Measurements from ENCODE around the gene HBA1. TPM values are rescaled to one million over a fixed set of nuclear protein-coding genes. Genes with fewer than 3 reads are reported as not detected.

The HBA1 gene
- total and polyA plus RNA-seq, 2 of the 8 experiments (the other 6 are each of a cell fraction or from before 2014, with no cell fraction given) = 2.3 TPM

GRCh38 chr16:133716-134115 is 42.8 kb upstream of the HBA1 start (continued):
- TF ChIP-seq CHD7 (IDR thresholded peaks at IDR 0.05; ENCODE audit: insufficient replicate concordance, low read length) (no peak), SAP30 (IDR thresholded peaks at IDR 0.05; ENCODE audit: insufficient read depth, insufficient replicate concordance, low read length) (no peak), KDM1A (IDR thresholded peaks at IDR 0.05; ENCODE audit: borderline replicate concordance, low read length) (no peak), CBX5 (IDR thresholded peaks at IDR 0.05; ENCODE audit: low read depth, low read length) (no peak), SIN3A (conservative IDR thresholded peaks at IDR 0.05 in 1 of 2, IDR thresholded peaks at IDR 0.05 in 1 of 2; ENCODE audit: low read depth in 1 of 2, low read length in 2 of 2) (no peak), KDM4A (IDR thresholded peaks at IDR 0.05; ENCODE audit: low read depth, low read length, severe bottlenecking) (no peak), EP300 (IDR thresholded peaks at IDR 0.05; ENCODE audit: borderline replicate concordance in 1 of 2, low read depth in 2 of 2, low read length in 2 of 2) (no peak)
